ENCODE measurements around the gene APEH.

GRCh38 chr3:49646236-49646635 is 27.9 kb upstream of the APEH start:
- TF ChIP-seq CBX3 (IDR thresholded peaks at IDR 0.05; ENCODE audit: low read depth) (no peak), POLR2AphosphoS5 (IDR thresholded peaks at IDR 0.05; ENCODE audit: low read depth, low read length) (no peak), SIN3A (IDR thresholded peaks at IDR 0.05; ENCODE audit: low read depth) (no peak), CTCF (IDR thresholded peaks at IDR 0.05 in 2 of 3, conservative IDR thresholded peaks at IDR 0.05 in 1 of 3; ENCODE audit: borderline replicate concordance in 1 of 3, insufficient read depth in 1 of 3, low read depth in 2 of 3, low read length in 2 of 3) (no peak), SP1 (IDR thresholded peaks at IDR 0.05; ENCODE audit: low read depth) (no peak)

Measured in HCT116 (cell line).